Neural progenitor cell (in vitro differentiated cells): ENCODE results near the gene FBXL12. TPM values are rescaled to one million over a fixed set of nuclear protein-coding genes. Genes with fewer than 3 reads are reported as not detected.
A peak's percentile ranks its signal among the peaks of the same experiment; 100 is the strongest.
"Not testable (repeated sequence)": the region's sequence is repeated elsewhere in the genome, so short reads cannot be mapped to it uniquely, and the experiment has no call there.

Experiments
- DNase-seq: peaks from one replicate; pipeline ENCODE4 v3.0.0-alpha.2; 2016; ENCODE audit warnings: low spot score
- H2AFZ ChIP-seq: fragments of 200-600 bp; sonication (generic); replicated peaks from 2 replicates; pipeline ENCODE4 v1.6.1; 2016; ENCODE audit warnings: antibody characterized with exemption
- H3F3A ChIP-seq: fragments of 200-600 bp; sonication (generic); 2 replicates; pipeline ENCODE4 v1.6.1; 2016; ENCODE audit warnings: antibody characterized with exemption, low read depth
- H3K27ac ChIP-seq: fragments of 200-600 bp; sonication (generic); 2 replicates; pipeline ENCODE4 v1.5.1; 2016; ENCODE audit warnings: mild to moderate bottlenecking
- H3K27me3 ChIP-seq: fragments of 200-600 bp; sonication (generic); 2 replicates; pipeline ENCODE4 v1.6.1; 2016; ENCODE audit warnings: mild to moderate bottlenecking, moderate library complexity
- H3K36me3 ChIP-seq: fragments of 200-600 bp; sonication (generic); 2 replicates; pipeline ENCODE4 v1.5.1; 2016
- H3K4me1 ChIP-seq: fragments of 200-600 bp; sonication (generic); 2 replicates; pipeline ENCODE4 v1.6.1; 2016; ENCODE audit warnings: mixed run types
- H3K4me2 ChIP-seq: fragments of 200-600 bp; sonication (generic); 2 replicates; pipeline ENCODE4 v1.6.1; 2016
- H3K4me3 ChIP-seq: fragments of 200-600 bp; sonication (generic); 2 replicates; pipeline ENCODE4 v1.5.1; 2016
- H3K79me2 ChIP-seq: fragments of 200-600 bp; sonication (generic); 2 replicates; pipeline ENCODE4 v1.6.1; 2016; ENCODE audit warnings: low read depth
- H3K9ac ChIP-seq: fragments of 200-600 bp; sonication (generic); 2 replicates; pipeline ENCODE4 v1.6.1; 2016
- H3K9me3 ChIP-seq: fragments of 200-600 bp; sonication (generic); 2 replicates; pipeline ENCODE4 v1.5.1; 2016; ENCODE audit warnings: low read depth
- H4K20me1 ChIP-seq: fragments of 200-600 bp; sonication (generic); 2 replicates; pipeline ENCODE4 v1.6.1; 2016; ENCODE audit warnings: low read depth
- H3K27ac Mint-ChIP-seq: 3 replicates; pipeline ENCODE4 v1.8.0; 2021; ENCODE audit warnings: mixed read lengths
- H3K27me3 Mint-ChIP-seq: 2 replicates; pipeline ENCODE4 v1.8.0; 2022; ENCODE audit warnings: low read depth, mild to moderate bottlenecking, inconsistent platforms, moderate library complexity, mixed read lengths; ENCODE audit not compliant: insufficient read depth
- H3K36me3 Mint-ChIP-seq: 3 replicates; pipeline ENCODE4 v1.8.0; 2021; ENCODE audit warnings: mixed read lengths
- H3K4me1 Mint-ChIP-seq: 3 replicates; pipeline ENCODE4 v1.8.0; 2021; ENCODE audit warnings: mixed read lengths
- H3K4me3 Mint-ChIP-seq: 3 replicates; pipeline ENCODE4 v1.8.0; 2021; ENCODE audit warnings: mild to moderate bottlenecking, moderate library complexity, mixed read lengths
- H3K9me3 Mint-ChIP-seq: 3 replicates; pipeline ENCODE4 v1.8.0; 2020; ENCODE audit warnings: mixed read lengths
- EZH2 ChIP-seq: fragments of 200-600 bp; sonication (generic); IDR thresholded peaks from 2 replicates; pipeline ENCODE4 v1.6.1; 2017; ENCODE audit warnings: antibody characterized with exemption, mild to moderate bottlenecking, moderate library complexity
- EZH2phosphoT487 ChIP-seq: fragments of 200-600 bp; sonication (generic); IDR thresholded peaks from 2 replicates; pipeline ENCODE4 v1.6.1; 2017; ENCODE audit warnings: antibody characterized with exemption
- total RNA-seq: library from RNA; depleted of rRNA; stranded (reverse); fragments of >200 nt; gene quantifications from 2 replicates; pipeline ENCODE4 v1.2.3, GENCODE V29; 2015; ENCODE audit warnings: low replicate concordance
- TF ChIP-seq, protein P1 (sequence below): fragments of 200-600 bp; sonication (generic); IDR thresholded peaks from 2 replicates; pipeline ENCODE4 v1.5.1; 2017; ENCODE audit warnings: antibody characterized with exemption, mild to moderate bottlenecking

The FBXL12 gene
- total RNA-seq, 1 donor from 2014 or later: 9.9 TPM

DNA sequence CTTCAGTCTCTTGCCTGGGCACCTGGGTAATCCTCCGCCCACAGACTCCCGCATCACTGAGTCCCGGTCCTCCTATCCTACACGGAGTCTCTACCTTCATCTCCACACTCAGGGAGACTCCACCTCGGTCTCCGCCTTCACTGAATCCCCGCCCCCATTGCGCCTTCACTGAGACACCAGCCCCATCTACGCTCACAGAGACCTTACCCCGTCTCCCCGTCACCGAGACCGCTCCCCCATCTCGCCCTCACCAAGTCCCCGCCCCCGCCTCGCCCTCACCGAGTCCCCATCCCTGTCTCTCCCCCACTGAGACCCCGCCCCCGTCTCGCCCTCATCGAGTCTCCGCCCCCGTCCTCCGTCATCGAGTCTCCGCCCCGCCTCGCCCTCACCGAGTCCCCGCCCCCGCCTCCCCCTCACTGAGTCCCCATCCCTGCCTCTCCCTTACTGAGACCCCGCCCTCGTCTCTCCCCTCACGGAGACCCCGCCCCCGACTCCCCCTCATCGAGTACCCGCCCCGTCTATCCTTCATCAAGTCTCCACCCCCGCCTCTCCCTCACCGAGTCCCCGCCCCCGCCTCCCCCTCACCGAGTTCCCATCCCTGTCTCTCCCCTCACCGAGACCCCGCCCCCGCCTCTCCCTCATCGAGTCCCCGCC, 27.2 kb downstream of the FBXL12 start:
- peaks cover 5% of the 10 kb centered on the region for H3K27me3 ChIP-seq
- peak overlapping the region; percentile 88 for H3K4me3 ChIP-seq
- H3F3A ChIP-seq: peaks cover 33% of the 10 kb centered on the region

DNA sequence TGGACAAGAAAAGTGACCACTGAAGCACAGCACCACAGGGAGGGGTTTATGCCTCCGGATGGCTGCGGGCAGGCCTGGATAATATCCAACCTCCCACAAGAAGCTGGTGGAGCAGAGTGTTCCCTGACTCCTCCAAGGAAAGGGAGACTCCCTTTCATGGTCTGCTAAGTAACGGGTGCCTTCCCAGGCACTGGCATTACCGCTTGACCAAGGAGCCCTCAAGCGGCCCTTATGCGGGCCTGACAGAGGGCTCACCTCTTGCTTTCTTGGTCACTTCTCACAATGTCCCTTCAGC, 27.9 kb downstream of the FBXL12 start:
- peaks cover 21% of the 10 kb centered on the region for H3K4me1 Mint-ChIP-seq
- DNase-seq, H3K9me3 Mint-ChIP-seq, H2AFZ ChIP-seq, H3K27me3 ChIP-seq, H3K36me3 ChIP-seq, H3K27ac ChIP-seq, H3K27me3 Mint-ChIP-seq, H3K9ac ChIP-seq, H3K9me3 ChIP-seq, H4K20me1 ChIP-seq, H3K36me3 Mint-ChIP-seq, H3K27ac Mint-ChIP-seq, H3K79me2 ChIP-seq: not testable (repeated sequence)
- H3F3A ChIP-seq: peaks cover 40% of the 10 kb centered on the region
- H3K4me1 ChIP-seq: peaks cover 12% of the 10 kb centered on the region
- peak overlapping the region; percentile 73 for H3K4me2 ChIP-seq
- peak overlapping the region; percentile 45 for H3K4me3 ChIP-seq
- peak overlapping the region; percentile 87 for H3K4me3 Mint-ChIP-seq

More for the DNA sequence above, 27.2 kb downstream of the FBXL12 start:
- H3K9me3 Mint-ChIP-seq: no peaks in the 10 kb centered on the region
- H3K9ac ChIP-seq: no peak overlapping the region
- H3K4me1 ChIP-seq: peaks cover 12% of the 10 kb centered on the region
- no peaks in the 10 kb centered on the region for H3K9me3 ChIP-seq
- no peaks in the 10 kb centered on the region for H3K79me2 ChIP-seq
- peaks cover 3% of the 10 kb centered on the region for H3K27me3 Mint-ChIP-seq
- DNase-seq: peak; percentile 99
- H3K4me3 Mint-ChIP-seq: peak overlapping the region; percentile 87
- H2AFZ ChIP-seq: peak overlapping the region; percentile 99
- no peak for TF ChIP-seq EZH2phosphoT487
- TF ChIP-seq, protein P1, sequence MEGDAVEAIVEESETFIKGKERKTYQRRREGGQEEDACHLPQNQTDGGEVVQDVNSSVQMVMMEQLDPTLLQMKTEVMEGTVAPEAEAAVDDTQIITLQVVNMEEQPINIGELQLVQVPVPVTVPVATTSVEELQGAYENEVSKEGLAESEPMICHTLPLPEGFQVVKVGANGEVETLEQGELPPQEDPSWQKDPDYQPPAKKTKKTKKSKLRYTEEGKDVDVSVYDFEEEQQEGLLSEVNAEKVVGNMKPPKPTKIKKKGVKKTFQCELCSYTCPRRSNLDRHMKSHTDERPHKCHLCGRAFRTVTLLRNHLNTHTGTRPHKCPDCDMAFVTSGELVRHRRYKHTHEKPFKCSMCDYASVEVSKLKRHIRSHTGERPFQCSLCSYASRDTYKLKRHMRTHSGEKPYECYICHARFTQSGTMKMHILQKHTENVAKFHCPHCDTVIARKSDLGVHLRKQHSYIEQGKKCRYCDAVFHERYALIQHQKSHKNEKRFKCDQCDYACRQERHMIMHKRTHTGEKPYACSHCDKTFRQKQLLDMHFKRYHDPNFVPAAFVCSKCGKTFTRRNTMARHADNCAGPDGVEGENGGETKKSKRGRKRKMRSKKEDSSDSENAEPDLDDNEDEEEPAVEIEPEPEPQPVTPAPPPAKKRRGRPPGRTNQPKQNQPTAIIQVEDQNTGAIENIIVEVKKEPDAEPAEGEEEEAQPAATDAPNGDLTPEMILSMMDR: no peak
- TF ChIP-seq EZH2: no peak
- no peaks in the 10 kb centered on the region for H3K36me3 Mint-ChIP-seq
- H3K36me3 ChIP-seq: no peaks in the 10 kb centered on the region
- peak overlapping the region; percentile 75 for H3K4me2 ChIP-seq
- H4K20me1 ChIP-seq: no peaks in the 10 kb centered on the region
- peak overlapping the region; percentile 72 for H3K27ac Mint-ChIP-seq
- H3K27ac ChIP-seq: no peak overlapping the region
- H3K4me1 Mint-ChIP-seq: peaks cover 17% of the 10 kb centered on the region

DNA sequence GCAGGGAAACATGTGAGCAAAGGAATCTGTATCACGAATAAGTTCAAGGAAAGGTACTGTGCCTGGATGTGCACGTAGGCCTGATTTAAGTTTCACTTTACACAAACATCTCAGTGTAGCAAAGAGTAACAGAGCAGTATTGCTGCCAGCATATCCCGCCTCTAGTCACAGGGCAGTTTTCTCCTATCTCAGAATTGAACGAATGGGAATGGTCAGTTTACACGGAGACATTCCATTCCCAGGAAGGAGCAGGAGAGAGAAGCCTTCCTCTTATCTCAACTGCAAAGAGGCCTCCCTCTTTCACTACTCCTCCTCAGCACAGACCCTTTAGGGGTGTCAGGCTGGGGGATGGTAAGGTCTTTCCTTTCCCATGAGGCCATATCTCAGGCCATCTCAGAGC, 29.3 kb downstream of the FBXL12 start:
- Histone ChIP-seq H3F3A (peaks cover 49% of the 10 kb centered on the region), H3K4me1 (peaks cover 15% of the 10 kb centered on the region), H2AFZ (peak overlapping the region; percentile 8)
- H3K27me3 ChIP-seq, DNase-seq, H3K9me3 Mint-ChIP-seq, H3K4me3 Mint-ChIP-seq, H4K20me1 ChIP-seq, H3K9me3 ChIP-seq, H3K27ac Mint-ChIP-seq, H3K36me3 ChIP-seq, H3K9ac ChIP-seq, H3K4me2 ChIP-seq, H3K36me3 Mint-ChIP-seq, H3K27me3 Mint-ChIP-seq, H3K27ac ChIP-seq, H3K4me3 ChIP-seq, H3K79me2 ChIP-seq: not testable (repeated sequence)
- H3K4me1 Mint-ChIP-seq: peaks cover 25% of the 10 kb centered on the region

DNA sequence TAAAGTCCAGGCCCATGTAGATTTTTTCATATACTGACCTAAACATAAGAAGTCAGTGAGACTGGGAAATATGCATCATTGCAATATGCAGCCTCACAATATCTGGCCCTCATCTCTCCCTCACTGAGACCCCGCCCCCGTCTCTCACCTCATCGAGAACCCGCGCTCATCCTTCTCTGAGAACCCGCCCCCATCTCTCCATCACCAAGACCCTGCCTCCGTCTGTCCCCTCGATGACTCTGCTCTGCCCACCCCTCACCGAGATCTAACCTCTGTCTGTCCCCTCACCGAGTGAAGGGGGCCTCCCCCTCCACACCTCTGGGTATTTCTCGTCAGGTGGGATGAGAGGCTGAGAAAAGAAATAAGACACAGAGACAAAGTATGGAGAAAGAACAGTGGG, 29.8 kb downstream of the FBXL12 start:
- no peak overlapping the region for H2AFZ ChIP-seq
- H3K4me3 ChIP-seq: no peak overlapping the region
- H4K20me1 ChIP-seq: no peaks in the 10 kb centered on the region
- peaks cover 30% of the 10 kb centered on the region for H3K4me1 Mint-ChIP-seq
- peak overlapping the region; percentile 43 for H3K27ac Mint-ChIP-seq
- H3K4me1 ChIP-seq: peaks cover 21% of the 10 kb centered on the region
- DNase-seq: no peak
- no peaks in the 10 kb centered on the region for H3K9me3 Mint-ChIP-seq
- peaks cover 5% of the 10 kb centered on the region for H3K27me3 ChIP-seq
- H3K27ac ChIP-seq: no peak overlapping the region
- H3K79me2 ChIP-seq: no peaks in the 10 kb centered on the region
- H3K9me3 ChIP-seq: no peaks in the 10 kb centered on the region
- no peaks in the 10 kb centered on the region for H3K36me3 Mint-ChIP-seq
- no peak overlapping the region for H3K9ac ChIP-seq
- peaks cover 5% of the 10 kb centered on the region for H3K27me3 Mint-ChIP-seq
- peaks cover 54% of the 10 kb centered on the region for H3F3A ChIP-seq
- no peak overlapping the region for H3K4me2 ChIP-seq
- TF ChIP-seq, protein P1: no peak
- TF ChIP-seq EZH2 (no peak), EZH2phosphoT487 (no peak)
- H3K4me3 Mint-ChIP-seq: peak overlapping the region; percentile 64
- H3K36me3 ChIP-seq: no peaks in the 10 kb centered on the region

DNA sequence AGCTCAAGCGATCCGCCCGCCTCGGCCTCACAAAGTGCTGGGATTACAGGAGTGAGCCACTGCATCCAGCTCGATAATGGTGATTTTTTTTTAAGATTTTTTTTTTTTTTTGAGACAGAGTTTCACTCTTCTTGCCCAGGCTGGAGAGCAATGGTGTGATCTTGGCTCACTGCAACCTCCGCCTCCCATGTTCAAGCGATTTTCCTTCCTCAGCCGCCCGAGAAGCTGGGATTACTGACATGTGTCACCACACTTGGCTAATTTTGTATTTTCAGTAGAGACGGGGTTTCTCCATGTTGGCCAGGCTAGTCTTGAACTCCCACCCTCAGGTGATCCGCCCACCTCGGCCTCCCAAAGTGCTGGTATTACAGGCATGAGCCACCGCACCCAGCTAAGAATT, 30.3 kb downstream of the FBXL12 start:
- H2AFZ ChIP-seq, H3K27ac ChIP-seq, H3K27me3 ChIP-seq, H3K9me3 ChIP-seq, H3K9me3 Mint-ChIP-seq, H3K36me3 Mint-ChIP-seq, H3K27ac Mint-ChIP-seq, H3K27me3 Mint-ChIP-seq, H3K4me3 ChIP-seq, H3K36me3 ChIP-seq, H3K4me3 Mint-ChIP-seq, DNase-seq, H3K4me2 ChIP-seq, H3K9ac ChIP-seq, H4K20me1 ChIP-seq, H3K79me2 ChIP-seq: not testable (repeated sequence)
- peaks cover 54% of the 10 kb centered on the region for H3F3A ChIP-seq
- H3K4me1 ChIP-seq: peaks cover 23% of the 10 kb centered on the region
- H3K4me1 Mint-ChIP-seq: peaks cover 33% of the 10 kb centered on the region
